ENCODE measurements around the gene LMLN. TPM values are rescaled to one million over a fixed set of nuclear protein-coding genes. Genes with fewer than 3 reads are reported as not detected.
"Not testable (repeated sequence)": the region's sequence is repeated elsewhere in the genome, so short reads cannot be mapped to it uniquely, and the experiment has no call there.

Gene LMLN, protein sequence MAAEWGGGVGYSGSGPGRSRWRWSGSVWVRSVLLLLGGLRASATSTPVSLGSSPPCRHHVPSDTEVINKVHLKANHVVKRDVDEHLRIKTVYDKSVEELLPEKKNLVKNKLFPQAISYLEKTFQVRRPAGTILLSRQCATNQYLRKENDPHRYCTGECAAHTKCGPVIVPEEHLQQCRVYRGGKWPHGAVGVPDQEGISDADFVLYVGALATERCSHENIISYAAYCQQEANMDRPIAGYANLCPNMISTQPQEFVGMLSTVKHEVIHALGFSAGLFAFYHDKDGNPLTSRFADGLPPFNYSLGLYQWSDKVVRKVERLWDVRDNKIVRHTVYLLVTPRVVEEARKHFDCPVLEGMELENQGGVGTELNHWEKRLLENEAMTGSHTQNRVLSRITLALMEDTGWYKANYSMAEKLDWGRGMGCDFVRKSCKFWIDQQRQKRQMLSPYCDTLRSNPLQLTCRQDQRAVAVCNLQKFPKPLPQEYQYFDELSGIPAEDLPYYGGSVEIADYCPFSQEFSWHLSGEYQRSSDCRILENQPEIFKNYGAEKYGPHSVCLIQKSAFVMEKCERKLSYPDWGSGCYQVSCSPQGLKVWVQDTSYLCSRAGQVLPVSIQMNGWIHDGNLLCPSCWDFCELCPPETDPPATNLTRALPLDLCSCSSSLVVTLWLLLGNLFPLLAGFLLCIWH
- total RNA-seq: 10 to 100 TPM in 1 of 3 donors, 1 to 10 TPM in 2; 3.9 to 12.0 (median 5.0) TPM

DNA sequence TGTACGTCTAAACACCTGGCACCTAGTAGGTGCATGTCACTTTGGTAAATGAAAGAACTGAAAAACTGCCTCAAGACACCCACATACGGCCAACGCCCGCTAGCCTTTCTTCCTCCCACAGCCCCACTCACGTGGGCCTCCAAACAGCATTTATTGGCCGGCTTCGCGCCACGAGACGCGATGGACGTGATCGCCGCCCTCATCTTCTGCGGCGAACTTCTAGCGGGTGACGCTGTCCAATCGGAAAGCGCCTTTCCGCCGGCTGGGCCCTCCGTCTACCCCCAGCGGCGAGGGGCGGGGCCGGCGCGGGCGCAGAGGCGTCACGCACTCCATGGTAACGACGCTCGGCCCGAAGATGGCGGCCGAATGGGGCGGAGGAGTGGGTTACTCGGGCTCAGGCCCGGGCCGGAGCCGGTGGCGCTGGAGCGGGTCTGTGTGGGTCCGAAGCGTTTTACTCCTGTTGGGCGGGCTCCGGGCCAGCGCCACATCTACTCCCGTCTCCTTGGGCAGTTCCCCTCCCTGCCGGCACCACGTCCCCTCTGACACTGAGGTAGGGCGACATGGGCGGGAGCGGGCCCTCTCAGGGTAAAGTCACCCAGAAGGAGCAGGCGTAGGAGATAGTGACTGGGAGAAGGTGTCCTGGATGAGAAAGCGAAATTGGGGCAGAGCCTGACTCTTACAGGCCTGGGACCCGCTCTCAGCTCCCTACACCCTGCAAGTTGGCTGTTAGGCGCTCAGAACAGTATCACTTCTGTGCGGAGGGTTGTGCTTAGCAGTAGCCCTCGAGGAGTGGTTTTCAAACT is at the start of gene LMLN:
Gene LMLN (plus strand): TSS at position 327 of the 803 bp plus-strand sequence. CDS start 29 bp downstream, at position 356.
- TF ChIP-seq POLR2AphosphoS5 (IDR thresholded peaks at IDR 0.05) (peak; percentile 70 to 84 (median 84)), POLR2A (IDR thresholded peaks at IDR 0.05) (peak; percentile 59)
- TF ChIP-seq, protein P1, sequence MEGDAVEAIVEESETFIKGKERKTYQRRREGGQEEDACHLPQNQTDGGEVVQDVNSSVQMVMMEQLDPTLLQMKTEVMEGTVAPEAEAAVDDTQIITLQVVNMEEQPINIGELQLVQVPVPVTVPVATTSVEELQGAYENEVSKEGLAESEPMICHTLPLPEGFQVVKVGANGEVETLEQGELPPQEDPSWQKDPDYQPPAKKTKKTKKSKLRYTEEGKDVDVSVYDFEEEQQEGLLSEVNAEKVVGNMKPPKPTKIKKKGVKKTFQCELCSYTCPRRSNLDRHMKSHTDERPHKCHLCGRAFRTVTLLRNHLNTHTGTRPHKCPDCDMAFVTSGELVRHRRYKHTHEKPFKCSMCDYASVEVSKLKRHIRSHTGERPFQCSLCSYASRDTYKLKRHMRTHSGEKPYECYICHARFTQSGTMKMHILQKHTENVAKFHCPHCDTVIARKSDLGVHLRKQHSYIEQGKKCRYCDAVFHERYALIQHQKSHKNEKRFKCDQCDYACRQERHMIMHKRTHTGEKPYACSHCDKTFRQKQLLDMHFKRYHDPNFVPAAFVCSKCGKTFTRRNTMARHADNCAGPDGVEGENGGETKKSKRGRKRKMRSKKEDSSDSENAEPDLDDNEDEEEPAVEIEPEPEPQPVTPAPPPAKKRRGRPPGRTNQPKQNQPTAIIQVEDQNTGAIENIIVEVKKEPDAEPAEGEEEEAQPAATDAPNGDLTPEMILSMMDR (IDR thresholded peaks at IDR 0.05): no peak
- H3K4me1 ChIP-seq: peaks cover 0 to 9% of the 10 kb centered on the region in 2 donors
- peak; percentile 93 to 96 for DNase-seq (ENCODE audit: low spot score in 2 of 2)
- peak within 1 kb of the TSS; percentile 64 to 93 (median 70) for H3K4me3 ChIP-seq
- no peaks in the 10 kb centered on the region for H3K36me3 ChIP-seq
- intact Hi-C loops (cut with DNase I; ENCODE audit: low total_unique reads): no loop called here
- H3K9me3 ChIP-seq: no peaks in the 10 kb centered on the region
- peak within 1 kb of the TSS; percentile 84 to 90 for H3K27ac ChIP-seq
- H3K27me3 ChIP-seq: no peaks in the 10 kb centered on the region

DNA sequence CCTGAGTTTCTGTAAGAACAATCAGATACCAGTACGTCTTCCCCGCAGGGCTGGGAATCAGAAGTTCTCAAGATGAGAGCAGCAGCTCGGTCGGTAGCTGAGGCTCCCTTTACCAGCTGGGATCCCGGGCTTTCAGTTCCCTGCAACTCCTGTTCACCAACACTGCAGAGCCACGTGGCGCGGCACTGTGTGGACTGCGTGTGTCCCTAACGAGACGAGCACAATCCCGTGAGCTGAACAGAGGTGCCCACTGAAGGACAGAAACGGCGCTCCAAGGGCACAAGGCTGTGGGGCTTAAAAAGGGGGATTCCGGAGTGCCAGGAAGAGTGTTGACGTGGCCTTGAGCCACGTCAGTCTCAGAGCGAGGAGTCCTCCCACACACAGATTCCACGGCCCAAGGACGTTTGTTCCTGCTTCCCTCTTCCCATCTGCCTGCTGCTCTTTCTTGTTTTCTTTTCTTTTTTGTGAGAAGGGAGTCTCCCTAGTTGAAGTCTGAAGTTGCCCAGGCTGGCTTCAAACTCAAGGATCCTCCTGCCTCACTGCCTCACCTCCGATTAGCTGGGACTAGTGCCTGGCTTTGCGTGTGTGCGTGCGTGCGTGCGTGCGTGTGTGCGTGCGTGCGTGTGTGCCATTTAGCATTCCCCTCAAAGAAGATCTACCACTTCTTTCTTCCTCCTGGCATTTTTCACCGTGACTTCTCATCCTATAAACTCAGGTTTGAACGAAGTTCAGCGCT is 47.1 kb upstream of the LMLN start:
- Histone ChIP-seq H3K36me3 (no peaks in the 10 kb centered on the region), H3K9me3 (no peaks in the 10 kb centered on the region), H3K4me3 (peak overlapping the region in 1 of 3 donors; percentile 15), H3K27me3 (no peaks in the 10 kb centered on the region), H3K27ac (no peak overlapping the region), H3K4me1 (no peaks in the 10 kb centered on the region)
- intact Hi-C loops (cut with DNase I; ENCODE audit: low total_unique reads): no loop called here
- TF ChIP-seq, protein P1 (IDR thresholded peaks at IDR 0.05): no peak
- TF ChIP-seq POLR2AphosphoS5 (IDR thresholded peaks at IDR 0.05) (no peak), POLR2A (IDR thresholded peaks at IDR 0.05) (no peak)
- DNase-seq (ENCODE audit: low spot score in 2 of 2): no peak

GRCh38 chr3:197913641-197914380 is 46.2 kb upstream of the LMLN start:
- H3K27ac ChIP-seq: no peak overlapping the region
- no peaks in the 10 kb centered on the region for H3K9me3 ChIP-seq
- DNase-seq (ENCODE audit: low spot score in 2 of 2): no peak
- intact Hi-C loops (cut with DNase I; ENCODE audit: low total_unique reads): no loop called here
- H3K27me3 ChIP-seq: no peaks in the 10 kb centered on the region
- H3K4me3 ChIP-seq: no peak overlapping the region
- TF ChIP-seq, protein P1 (IDR thresholded peaks at IDR 0.05): no peak
- TF ChIP-seq POLR2A (IDR thresholded peaks at IDR 0.05): no peak
- TF ChIP-seq POLR2AphosphoS5 (IDR thresholded peaks at IDR 0.05): no peak
- no peaks in the 10 kb centered on the region for H3K36me3 ChIP-seq
- no peaks in the 10 kb centered on the region for H3K4me1 ChIP-seq

DNA sequence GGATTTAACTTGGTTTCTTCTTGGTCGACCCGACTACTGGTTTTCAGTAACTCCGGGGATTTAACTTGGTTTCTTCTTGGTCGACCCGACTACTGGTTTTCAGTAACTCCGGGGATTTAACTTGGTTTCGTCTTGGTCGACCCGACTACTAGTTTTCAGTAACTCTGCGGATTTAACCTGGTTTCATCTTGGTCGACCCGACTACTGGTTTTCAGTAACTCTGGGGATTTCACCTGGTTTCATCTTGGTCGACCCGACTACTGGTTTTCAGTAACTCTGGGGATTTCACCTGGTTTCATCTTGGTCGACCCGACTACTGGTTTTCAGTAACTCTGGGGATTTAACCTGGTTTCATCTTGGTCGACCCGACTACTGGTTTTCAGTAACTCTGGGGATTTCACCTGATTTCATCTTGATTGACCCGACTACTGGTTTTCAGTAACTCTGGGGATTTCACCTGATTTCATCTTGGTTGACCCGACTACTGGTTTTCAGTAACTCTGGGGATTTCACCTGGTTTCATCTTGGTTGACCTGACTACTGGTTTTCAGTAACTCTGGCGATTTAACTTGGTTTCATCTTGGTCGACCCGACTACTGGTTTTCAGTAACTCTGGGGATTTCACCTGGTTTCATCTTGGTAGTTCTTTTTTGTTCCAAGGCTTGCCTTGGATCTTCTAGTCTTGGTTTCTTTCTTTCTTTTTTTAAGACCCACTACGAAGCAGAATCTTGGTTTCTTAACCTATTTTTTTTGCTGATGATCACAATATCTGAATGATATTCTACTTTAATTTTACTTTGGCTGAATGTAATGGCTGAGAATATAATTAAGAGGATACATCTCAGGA is 38.4 kb upstream of the LMLN start:
- H3K27ac ChIP-seq; H3K27me3 ChIP-seq; H3K4me3 ChIP-seq; intact Hi-C loops (cut with DNase I; ENCODE audit: low total_unique reads); H3K9me3 ChIP-seq; H3K36me3 ChIP-seq; H3K4me1 ChIP-seq; DNase-seq (ENCODE audit: low spot score in 2 of 2): not testable (repeated sequence)

Data from breast epithelium (tissue), 4 donors.